ENCODE results near the gene LAPTM4A.

DNA sequence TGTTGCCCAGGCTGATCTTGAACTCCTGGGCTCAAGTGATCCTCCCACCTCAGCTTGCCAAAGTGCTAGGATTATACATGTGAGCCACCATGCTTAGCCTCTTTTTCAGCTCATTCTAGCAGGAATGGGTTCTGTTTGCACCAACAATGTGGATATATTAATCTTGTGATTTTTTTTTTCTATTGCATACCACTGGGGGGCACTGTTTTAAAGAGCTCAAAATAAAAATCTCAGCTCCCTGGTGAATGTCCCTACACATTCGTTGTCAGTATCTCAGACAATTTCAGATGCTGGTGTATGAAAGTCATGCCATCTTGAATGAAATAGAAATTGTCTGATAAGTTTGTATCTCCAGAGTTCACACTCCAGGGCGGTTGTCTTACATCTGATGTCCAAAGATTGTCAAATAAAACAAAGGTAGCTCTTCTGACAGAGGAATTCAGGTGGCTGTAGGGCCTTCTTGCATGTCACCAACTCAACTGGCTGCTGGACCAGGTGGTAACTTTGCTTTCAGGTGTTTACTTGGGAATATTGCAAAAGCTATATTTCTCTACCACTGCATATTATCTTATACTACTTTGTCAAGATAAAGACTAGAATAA is 35.8 kb downstream of the LAPTM4A start:
- TF ChIP-seq POLR2A (IDR thresholded peaks at IDR 0.05; ENCODE audit: low read depth, low read length), result no peak
- no peak for TF ChIP-seq POLR2AphosphoS5 (IDR thresholded peaks at IDR 0.05; ENCODE audit: low read depth, low read length)
- TF ChIP-seq TAF1 (IDR thresholded peaks at IDR 0.05; ENCODE audit: borderline replicate concordance, low read depth, low read length), result no peak
